ENCODE data around the gene TNS1. TPM values are rescaled to one million over a fixed set of nuclear protein-coding genes. Genes with fewer than 3 reads are reported as not detected.

The TNS1 gene
- polyA plus RNA-seq, 3 donors, result 0.26 to 1.6 (median 1.5) TPM

GRCh38 chr2:217802876-217803652 is 199.7 kb downstream of the TNS1 start:
- Histone ChIP-seq H3K79me2 (ENCODE audit: insufficient read depth, low read length) (no peaks in the 10 kb centered on the region), H3K27me3 (ENCODE audit: control insufficient read depth in 2 of 2, insufficient read depth in 2 of 2, low read length in 2 of 2) (no peaks in the 10 kb centered on the region), H3K9me3 (replicated peaks in 1 of 2; ENCODE audit: control insufficient read depth in 1 of 2, insufficient read depth in 1 of 2, low read length in 2 of 2) (no peaks in the 10 kb centered on the region), H3K9ac (ENCODE audit: insufficient read depth, low read length, poor library complexity, severe bottlenecking) (no peak overlapping the region), H3K4me3 (replicated peaks in 1 of 3; ENCODE audit: low read depth in 2 of 3, low read length in 3 of 3) (no peak overlapping the region), H2AFZ (ENCODE audit: insufficient read depth, low read depth, low read length, poor library complexity, severe bottlenecking) (no peak overlapping the region), H3K27ac (ENCODE audit: low read depth in 1 of 2, low read length in 2 of 2) (no peak overlapping the region), H3K36me3 (replicated peaks in 1 of 2; ENCODE audit: control insufficient read depth in 1 of 2, insufficient read depth in 2 of 2, low read length in 2 of 2) (no peaks in the 10 kb centered on the region), H3K4me1 (ENCODE audit: control insufficient read depth in 1 of 2, insufficient read depth in 2 of 2, low read length in 2 of 2) (peaks cover 14 to 16% of the 10 kb centered on the region in 2 donors), H4K20me1 (ENCODE audit: insufficient read depth, low read length) (no peaks in the 10 kb centered on the region), H3K4me2 (replicated peaks; ENCODE audit: extremely low read depth, low read length, poor library complexity, severe bottlenecking) (no peak overlapping the region)
- intact Hi-C loops (cut with micrococcal nuclease), result no loop called here
- WGBS (ENCODE audit: insufficient coverage), result 96% methylated on average over 3 of the region's 7 CpGs
- Mint-ChIP-seq H3K9me3 (peaks cover 0 to 1% (median 0%) of the 10 kb centered on the region in 7 donors), H3K27ac (peak overlapping the region in 1 of 7 donors; percentile 21), H3K4me1 (peaks cover 15% of the 10 kb centered on the region), H3K36me3 (peaks cover 8 to 11% of the 10 kb centered on the region in 2 donors), H3K4me3 (no peak overlapping the region), H3K27me3 (ENCODE audit: low read depth in 3 of 3) (peaks cover 1 to 8% (median 4%) of the 10 kb centered on the region in 3 donors)
- TF ChIP-seq, protein P1, sequence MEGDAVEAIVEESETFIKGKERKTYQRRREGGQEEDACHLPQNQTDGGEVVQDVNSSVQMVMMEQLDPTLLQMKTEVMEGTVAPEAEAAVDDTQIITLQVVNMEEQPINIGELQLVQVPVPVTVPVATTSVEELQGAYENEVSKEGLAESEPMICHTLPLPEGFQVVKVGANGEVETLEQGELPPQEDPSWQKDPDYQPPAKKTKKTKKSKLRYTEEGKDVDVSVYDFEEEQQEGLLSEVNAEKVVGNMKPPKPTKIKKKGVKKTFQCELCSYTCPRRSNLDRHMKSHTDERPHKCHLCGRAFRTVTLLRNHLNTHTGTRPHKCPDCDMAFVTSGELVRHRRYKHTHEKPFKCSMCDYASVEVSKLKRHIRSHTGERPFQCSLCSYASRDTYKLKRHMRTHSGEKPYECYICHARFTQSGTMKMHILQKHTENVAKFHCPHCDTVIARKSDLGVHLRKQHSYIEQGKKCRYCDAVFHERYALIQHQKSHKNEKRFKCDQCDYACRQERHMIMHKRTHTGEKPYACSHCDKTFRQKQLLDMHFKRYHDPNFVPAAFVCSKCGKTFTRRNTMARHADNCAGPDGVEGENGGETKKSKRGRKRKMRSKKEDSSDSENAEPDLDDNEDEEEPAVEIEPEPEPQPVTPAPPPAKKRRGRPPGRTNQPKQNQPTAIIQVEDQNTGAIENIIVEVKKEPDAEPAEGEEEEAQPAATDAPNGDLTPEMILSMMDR (IDR thresholded peaks at IDR 0.05), result no peak
- no peak for DNase-seq

- no peaks in the 10 kb centered on the region for H3K36me3 ChIP-seq (replicated peaks in 1 of 2; ENCODE audit: control insufficient read depth in 1 of 2, insufficient read depth in 2 of 2, low read length in 2 of 2)
- H3K9ac ChIP-seq (ENCODE audit: insufficient read depth, low read length, poor library complexity, severe bottlenecking), result no peak overlapping the region
Observed at GRCh38 chr2:217802266-217802665, 200.5 kb downstream of the TNS1 start.

More at GRCh38 chr2:217802266-217802665, 200.5 kb downstream of the TNS1 start:
- no peak for DNase-seq
- H3K4me1 ChIP-seq (ENCODE audit: control insufficient read depth in 1 of 2, insufficient read depth in 2 of 2, low read length in 2 of 2), result peaks cover 16% of the 10 kb centered on the region in 2 donors
- WGBS (ENCODE audit: insufficient coverage), result 88% methylated on average over 1 of the region's 4 CpGs
- H3K27me3 Mint-ChIP-seq (ENCODE audit: low read depth in 3 of 3), result peaks cover 1 to 8% (median 4%) of the 10 kb centered on the region in 3 donors
- peaks cover 6 to 7% of the 10 kb centered on the region in 2 donors for H3K36me3 Mint-ChIP-seq
- H3K9me3 Mint-ChIP-seq, result peaks cover 0 to 1% (median 0%) of the 10 kb centered on the region in 7 donors
- no peaks in the 10 kb centered on the region for H3K27me3 ChIP-seq (ENCODE audit: control insufficient read depth in 2 of 2, insufficient read depth in 2 of 2, low read length in 2 of 2)
- no peak overlapping the region for H2AFZ ChIP-seq (ENCODE audit: insufficient read depth, low read depth, low read length, poor library complexity, severe bottlenecking)
- intact Hi-C loops (cut with micrococcal nuclease), result no loop called here
- H3K9me3 ChIP-seq (replicated peaks in 1 of 2; ENCODE audit: control insufficient read depth in 1 of 2, insufficient read depth in 1 of 2, low read length in 2 of 2), result no peaks in the 10 kb centered on the region
- no peaks in the 10 kb centered on the region for H4K20me1 ChIP-seq (ENCODE audit: insufficient read depth, low read length)
- peaks cover 21% of the 10 kb centered on the region for H3K4me1 Mint-ChIP-seq
- H3K4me2 ChIP-seq (replicated peaks; ENCODE audit: extremely low read depth, low read length, poor library complexity, severe bottlenecking), result no peak overlapping the region
- H3K4me3 Mint-ChIP-seq, result no peak overlapping the region
- H3K79me2 ChIP-seq (ENCODE audit: insufficient read depth, low read length), result no peaks in the 10 kb centered on the region
- no peak overlapping the region for H3K27ac Mint-ChIP-seq
- H3K27ac ChIP-seq (ENCODE audit: low read depth in 1 of 2, low read length in 2 of 2), result no peak overlapping the region
- no peak overlapping the region for H3K4me3 ChIP-seq (replicated peaks in 1 of 3; ENCODE audit: low read depth in 2 of 3, low read length in 3 of 3)
- TF ChIP-seq, protein P1 (IDR thresholded peaks at IDR 0.05), result no peak

Measured in CD14-positive monocyte (primary cell).